Diencephalon (tissue), 1 donor: Measurements from ENCODE around the gene CATSPER3. TPM values are rescaled to one million over a fixed set of nuclear protein-coding genes. Genes with fewer than 3 reads are reported as not detected.

Experiments used
- small RNA-seq: library from RNA; depleted of rRNA; stranded (forward); fragments of <200 nt; gene quantifications from one replicate; pipeline ENCODE3, GENCODE V24; 2014
- total RNA-seq: library from RNA; depleted of rRNA; stranded (reverse); fragments of >200 nt; gene quantifications from one replicate; pipeline ENCODE4 v1.2.3, GENCODE V29; 2014

CATSPER3 gene
- 0.23 TPM for total RNA-seq

DNA sequence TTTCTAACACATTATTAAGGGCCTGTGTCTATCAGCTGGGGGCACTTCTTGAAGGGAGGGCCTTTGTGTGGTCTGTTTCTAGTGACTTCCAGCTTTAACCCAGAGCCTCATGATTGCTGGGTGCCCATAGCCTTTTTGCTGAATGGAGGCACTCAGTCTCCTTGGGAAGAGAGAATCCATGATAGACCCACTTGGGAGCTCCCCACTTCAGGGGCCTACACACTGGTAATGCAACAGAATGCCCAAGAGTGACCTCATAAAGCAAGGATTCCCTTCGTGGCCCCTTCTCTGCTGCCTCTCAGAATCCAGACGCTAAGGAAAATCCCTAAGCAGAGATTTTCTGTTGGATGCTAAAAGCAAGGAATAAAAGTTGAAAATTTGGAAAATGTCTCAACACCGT lies at the start of gene CATSPER3:
TSS of gene CATSPER3 (plus strand) at position 301 of the 400 bp plus-strand sequence. CDS start at position 386, 85 bp downstream.

DNA sequence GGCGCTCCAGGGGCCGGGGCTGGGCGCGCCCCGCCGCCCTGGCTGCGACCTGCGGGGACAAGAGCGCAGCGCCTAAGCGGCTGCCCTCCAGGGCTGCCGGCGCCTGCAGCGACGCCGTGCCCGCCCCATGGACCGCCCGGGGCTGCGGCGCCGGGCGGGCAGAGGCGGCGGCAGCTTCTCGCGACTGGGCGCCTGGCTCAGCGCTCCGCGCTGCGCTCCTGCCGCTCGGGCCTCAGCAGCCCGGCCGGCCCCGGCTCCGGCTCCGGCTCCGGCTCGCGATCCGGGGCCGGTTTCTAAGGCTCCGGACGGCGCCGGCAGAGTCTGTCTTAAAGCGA lies 66.2 kb downstream of the CATSPER3 start, which contains the start of gene PITX1:
TSS of gene PITX1 (minus strand) at position 328 of the 335 bp plus-strand sequence. CDS start 347 bp downstream, outside the sequence.

Small RNA genes lying within 50 kb of the gene (small RNA-seq; reads per million reads assigned to genes)
- gene MIR4461 (not detected), gene MTND3P25 (not detected), gene MTND4LP30 (not detected)

Other genes with a start within 250 kb of the CATSPER3 start
- gene CAMLG, start 229.4 kb upstream of the CATSPER3 start, total RNA-seq: 61.8 TPM
- 39.2 TPM for gene DDX46, start 209.1 kb upstream of the CATSPER3 start, total RNA-seq
- 106 TPM for gene C5orf24, start 121.9 kb upstream of the CATSPER3 start, total RNA-seq
- 105 TPM for gene TXNDC15, start 93.5 kb upstream of the CATSPER3 start, total RNA-seq
- gene PCBD2, start 62.8 kb upstream of the CATSPER3 start, total RNA-seq: 10.4 TPM
- not detected for gene PITX1, start 66.3 kb downstream of the CATSPER3 start, total RNA-seq